Stimulated activated CD4-positive, alpha-beta T cell treated with anti-CD3 and anti-CD28 coated beads, Interleukin-4, amount 100 ng/mL, for 1 hour (primary cell): ENCODE results near the gene GIMAP2.
"Not testable (repeated sequence)": the region's sequence is repeated elsewhere in the genome, so short reads cannot be mapped to it uniquely, and the experiment has no call there.

Experiments
- DNase-seq: peaks from one replicate; pipeline ENCODE4 v3.0.0-alpha.2; 2020

GIMAP2 gene

DNA sequence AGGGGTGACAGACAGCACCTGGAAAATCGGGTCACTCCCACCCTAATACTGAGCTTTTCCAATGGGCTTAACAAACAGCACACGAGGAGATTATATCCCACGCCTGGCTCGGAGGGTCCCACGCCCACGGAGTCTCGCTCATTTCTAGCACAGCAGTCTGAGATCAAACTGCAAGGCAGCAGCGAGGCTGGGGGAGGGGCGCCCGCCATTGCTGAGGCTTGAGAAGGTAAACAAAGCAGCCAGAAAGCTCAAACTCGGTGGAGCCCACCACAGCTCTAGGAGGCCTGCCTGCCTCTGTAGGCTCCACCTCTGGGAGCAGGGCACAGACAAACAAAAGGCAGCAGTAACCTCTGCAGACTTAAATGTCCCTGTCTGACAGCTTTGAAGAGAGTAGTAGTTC lies 6.9 kb upstream of the GIMAP2 start:
- DNase-seq = peak; percentile 58

DNA sequence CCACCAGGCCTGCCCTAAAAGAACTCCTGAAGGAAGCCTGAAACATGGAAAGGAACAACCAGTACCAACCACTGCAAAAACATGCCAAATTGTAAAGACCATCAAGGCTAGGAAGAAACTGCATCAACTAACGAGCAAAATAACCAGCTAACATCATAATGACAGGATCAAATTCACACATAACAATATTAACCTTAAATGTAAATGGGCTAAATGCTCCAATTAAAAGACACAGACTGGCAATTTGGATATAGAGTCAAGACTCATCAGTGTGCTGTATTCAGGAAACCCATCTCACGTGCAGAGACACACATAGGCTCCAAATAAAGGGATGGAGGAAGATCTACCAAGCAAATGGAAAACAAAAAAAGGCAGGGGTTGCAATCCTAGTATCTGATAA lies 5.1 kb upstream of the GIMAP2 start:
- DNase-seq = not testable (repeated sequence)

DNA sequence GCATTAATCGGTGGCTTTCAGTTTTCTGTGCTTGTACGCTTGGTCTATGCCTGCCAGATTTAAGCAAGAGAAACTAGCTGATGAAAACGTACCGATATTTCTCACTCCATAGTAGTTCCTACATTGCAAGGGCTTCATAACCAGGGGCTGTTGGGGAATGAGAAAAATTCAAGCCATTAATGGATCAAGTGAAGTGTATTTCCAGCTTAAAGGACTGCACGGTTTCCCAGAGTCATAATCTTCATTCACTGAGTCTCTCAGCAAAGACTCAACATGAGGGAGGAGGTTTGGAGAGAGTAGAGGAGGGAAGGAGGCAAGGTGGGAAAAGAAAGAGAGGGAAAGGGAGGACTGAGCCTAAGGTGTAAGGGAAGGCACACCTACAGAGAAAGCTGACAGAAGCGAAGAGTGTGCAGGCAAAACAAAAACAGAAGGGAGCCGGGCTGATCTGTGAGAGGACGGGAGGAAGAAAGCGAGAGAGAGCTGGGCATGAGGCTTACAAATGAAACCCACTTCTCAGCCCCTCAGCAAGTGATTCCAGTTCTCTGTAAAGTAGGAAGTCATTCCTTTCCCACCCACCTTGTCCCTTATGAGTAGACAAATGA lies 625 bp downstream of the GIMAP2 start:
- DNase-seq = no peak

DNA sequence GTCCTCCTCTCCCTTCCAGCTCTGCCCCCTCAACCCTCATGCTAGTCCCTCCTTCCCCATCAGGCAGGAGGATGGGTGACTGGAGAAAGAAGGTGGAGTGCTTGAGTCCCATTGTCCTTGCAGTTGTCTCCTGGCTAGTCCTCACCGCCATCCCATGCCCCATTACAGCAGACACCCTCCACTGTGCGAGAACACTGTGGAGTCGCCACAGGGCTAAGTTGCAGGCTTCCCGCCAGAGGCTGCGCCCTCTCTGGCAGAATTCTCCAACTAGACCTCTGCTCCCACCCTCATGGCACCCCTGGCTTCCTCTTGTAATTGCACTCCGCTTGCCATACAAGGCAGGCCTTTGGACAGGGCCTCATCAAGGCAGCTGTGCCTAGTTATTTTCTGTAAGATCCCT lies 3.1 kb downstream of the GIMAP2 start:
- no peak for DNase-seq

DNA sequence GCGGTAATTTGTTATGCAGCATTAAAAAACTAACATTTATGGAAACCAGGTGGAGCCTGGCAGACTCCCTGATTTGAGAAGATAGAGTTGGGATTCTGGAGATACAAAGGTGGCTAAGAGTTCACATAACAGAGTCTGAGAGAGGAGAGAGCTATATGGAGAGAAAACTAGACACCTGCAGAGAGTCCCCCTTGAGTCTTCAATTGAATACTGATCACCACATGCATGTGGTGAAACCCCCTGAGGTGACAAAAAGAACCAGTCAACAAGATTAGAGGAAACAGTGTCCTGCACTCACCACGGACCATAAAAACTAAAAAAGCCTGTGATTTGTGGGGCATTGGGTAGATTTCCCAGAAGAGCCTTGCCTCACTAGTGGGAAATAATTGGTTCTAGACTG lies 10.1 kb downstream of the GIMAP2 start:
- DNase-seq = no peak

DNA sequence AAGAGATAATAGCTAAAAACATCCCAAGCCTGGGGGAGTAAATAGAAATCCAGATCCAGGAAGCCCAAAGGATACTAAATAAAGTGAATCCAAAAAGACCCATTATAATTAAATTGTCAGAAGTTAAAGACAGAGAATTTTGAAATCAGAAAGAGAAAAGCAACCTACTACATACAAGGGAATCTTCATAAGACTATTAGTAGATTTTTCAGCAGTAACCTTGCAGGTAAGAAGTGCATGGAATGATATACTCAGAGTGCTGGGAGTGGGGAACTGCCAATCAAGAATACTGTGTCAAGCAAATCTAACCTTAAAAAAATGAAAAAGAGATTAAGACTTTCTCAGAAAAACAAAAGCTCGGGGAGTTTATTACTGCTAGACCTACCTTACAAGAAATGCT lies 17.7 kb downstream of the GIMAP2 start:
- DNase-seq = no peak

DNA sequence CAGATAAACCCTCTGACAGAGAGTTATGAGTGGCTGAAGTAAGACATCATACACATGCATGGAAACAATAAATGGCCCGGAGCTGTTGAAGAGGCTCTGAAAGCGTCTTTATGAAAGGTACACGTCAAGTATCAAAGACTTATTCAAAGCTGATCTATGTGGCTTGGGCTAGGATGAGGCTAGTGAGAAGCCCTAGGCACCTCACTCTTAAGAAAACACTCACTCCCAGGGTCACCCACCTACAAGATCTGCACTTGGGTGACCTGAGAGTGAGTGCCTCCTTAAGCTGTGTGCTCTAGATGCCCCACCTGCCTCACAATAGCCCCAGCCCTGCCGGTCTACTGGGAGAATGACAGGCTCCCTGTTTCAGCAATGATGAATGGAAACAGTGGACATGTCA lies 29.8 kb downstream of the GIMAP2 start:
- DNase-seq = no peak

DNA sequence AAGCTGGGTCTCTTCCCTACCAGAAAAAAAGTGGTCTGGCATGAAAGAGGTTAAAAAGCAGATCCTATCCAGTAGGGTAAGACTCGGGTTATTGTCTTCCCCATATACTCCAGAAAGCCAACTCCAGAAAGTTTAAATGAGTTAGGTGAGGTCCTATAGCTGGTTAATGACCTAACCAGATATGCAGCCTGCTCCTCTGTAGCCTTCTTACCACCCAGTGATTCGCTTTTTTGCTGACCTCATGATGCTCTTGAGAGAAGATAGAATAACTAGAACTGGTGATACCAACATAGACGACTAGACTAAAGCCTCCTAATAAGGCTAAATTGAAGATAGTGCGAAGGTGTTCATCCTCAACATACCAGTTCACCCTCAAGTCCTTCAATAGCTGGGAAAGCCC lies 30.2 kb downstream of the GIMAP2 start:
- DNase-seq = no peak

DNA sequence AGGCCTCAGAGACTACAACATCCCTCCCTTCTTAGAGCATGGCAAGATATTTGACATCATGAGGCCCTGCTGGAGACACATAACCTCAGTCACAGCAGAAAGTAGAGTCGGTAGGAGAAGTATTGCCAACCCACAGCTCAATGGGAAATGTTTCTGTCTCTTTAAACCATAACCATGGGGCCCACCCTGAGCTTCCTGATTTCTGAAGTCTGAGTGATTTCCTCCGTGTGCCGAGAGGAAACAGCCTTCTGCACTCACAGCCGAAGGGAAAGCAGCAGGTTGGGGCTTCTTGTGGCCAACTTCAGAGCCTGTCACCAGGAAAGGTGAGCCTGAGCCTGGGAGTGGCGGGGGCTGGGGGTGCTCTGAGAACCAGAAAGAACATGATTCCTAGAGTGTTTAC lies 30.9 kb downstream of the GIMAP2 start, which contains the start of gene GIMAP1:
TSS of gene GIMAP1 (plus strand) at position 246 of the 400 bp plus-strand sequence. CDS start 2,435 bp downstream, outside the sequence.
- DNase-seq = peak; percentile 51

DNA sequence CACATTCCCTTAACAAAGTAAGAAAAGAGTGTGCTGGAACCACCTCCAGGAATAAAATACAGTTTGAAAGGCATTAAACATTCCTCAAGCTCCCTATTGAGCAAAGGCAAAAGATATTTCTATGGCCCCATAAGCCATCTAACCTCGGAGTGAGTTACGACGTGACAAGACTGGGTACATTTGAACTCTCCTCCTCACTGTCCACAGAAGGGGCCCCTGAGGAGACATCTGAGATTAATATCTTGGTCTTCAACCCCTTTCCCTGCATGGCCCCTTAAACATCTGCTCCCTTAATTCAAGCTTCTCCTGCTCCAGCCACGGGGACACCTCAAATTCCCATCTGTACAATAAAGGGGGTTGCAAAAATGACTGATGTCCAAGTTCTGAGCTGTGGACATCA lies 31.4 kb downstream of the GIMAP2 start:
- DNase-seq = no peak

DNA sequence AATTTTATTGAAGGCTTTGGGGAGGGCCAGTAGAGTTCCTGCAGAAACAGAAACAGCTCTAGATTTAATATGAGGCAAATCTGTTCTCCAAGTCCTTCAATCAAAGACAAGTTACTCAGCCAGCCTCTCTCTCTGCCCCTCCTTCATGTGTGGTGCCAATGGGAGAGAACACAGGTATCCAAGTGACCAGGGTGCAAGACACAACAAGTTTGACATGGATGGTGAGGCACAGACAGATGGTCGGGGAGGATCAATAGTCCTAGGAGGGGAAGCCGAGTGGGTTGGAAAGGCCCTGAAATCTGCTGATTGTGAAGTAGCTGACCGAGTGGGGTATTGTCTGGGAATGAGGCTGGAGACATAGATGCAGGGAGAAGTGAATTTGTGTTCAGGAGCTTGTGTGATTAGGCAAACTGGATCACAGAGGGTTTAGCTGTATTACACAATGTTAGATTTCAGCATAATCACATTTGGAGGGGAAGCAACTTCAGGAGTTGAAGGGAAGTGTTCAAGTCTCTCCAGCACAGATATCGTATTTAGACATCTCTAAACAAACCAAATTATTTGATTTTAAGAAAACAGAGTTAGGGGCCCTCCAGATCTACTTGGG lies 32.4 kb downstream of the GIMAP2 start:
- DNase-seq = no peak

DNA sequence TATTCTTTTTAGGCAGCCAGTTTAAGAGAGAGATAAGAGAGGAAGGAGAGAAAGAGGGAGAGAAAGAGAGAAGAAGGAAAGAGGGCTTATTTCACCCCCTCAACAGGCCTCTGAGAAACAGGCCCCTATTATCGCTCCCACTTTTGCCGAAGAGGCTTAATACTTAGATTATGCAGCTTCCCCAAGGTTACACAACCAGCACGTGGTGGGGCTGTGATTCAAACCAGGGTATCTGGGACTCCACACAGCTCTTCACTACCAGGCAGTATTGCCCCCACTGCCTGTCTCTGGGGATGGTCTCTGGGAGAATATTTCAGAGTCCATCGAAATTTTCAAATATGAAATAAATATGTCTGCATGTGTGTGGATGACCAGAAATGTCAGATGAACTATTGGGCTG lies 33.9 kb downstream of the GIMAP2 start:
- DNase-seq = no peak

DNA sequence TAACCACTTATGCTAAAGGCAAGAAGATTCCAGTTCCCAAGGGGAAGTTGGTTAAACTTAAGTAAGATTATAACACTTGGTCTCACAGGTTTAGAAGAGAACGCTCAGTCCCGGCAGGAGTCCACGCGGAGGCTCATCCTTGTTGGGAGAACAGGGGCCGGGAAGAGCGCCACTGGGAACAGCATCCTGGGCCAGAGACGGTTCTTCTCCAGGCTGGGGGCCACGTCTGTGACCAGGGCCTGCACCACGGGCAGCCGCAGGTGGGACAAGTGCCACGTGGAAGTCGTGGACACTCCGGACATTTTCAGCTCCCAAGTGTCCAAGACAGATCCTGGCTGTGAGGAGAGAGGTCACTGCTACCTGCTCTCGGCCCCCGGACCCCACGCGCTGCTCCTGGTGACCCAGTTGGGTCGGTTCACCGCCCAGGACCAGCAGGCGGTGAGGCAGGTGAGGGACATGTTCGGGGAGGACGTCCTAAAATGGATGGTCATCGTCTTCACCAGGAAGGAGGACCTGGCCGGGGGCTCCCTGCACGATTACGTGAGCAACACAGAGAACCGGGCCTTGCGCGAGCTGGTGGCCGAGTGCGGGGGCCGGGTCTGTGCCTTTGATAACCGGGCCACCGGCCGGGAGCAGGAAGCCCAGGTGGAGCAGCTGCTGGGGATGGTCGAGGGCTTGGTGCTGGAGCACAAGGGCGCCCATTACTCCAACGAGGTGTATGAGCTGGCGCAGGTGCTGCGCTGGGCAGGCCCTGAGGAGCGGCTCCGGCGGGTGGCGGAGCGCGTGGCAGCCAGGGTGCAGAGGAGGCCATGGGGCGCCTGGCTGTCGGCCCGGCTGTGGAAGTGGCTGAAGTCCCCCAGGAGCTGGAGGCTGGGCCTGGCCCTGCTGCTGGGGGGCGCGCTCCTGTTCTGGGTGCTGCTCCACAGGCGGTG lies 34.7 kb downstream of the GIMAP2 start:
- no peak for DNase-seq

DNA sequence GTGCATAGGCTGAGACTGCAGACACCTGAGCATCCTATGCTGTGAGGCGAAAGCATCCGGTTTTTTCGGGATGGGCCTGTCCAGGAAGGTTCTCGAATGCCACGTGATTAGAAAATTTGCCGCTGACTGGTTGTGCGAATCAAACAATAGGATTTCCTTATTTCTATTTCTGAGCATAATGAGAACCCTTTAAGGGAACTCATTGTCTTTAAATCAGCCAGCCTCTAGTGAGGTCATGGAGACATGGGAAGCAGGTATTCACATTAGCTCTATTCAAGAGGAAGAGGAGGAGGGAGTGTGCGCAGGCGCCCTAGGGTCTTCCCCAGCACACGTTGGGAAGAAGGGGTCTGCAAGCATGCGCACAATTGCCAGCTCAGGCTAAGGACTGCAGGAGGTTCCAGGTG lies 36.5 kb downstream of the GIMAP2 start:
- DNase-seq = no peak

DNA sequence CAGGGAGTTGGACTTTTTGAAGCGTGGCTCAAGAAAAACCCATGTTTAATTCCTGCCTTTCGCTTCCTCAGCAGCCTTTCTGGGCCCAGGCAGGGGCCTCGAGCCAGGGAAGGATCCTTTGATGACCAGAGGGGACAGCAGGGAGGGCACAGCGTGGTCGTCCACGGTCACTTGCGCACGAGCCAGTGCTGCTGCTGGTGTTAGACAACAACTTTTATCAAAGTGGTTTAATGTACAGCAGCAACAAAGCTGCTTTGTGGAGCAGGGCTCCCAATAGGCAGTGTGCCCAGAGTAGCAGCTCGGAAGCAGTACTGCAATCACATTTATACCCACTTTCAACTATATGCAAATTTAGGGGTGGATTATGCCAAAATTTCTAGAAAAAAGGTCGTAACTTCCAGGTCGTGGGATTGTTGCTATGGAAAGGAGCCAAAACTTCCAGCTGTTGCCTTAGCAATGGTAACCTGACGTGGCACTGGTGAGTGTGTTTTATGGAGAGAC lies 37.0 kb downstream of the GIMAP2 start:
- DNase-seq = no peak

DNA sequence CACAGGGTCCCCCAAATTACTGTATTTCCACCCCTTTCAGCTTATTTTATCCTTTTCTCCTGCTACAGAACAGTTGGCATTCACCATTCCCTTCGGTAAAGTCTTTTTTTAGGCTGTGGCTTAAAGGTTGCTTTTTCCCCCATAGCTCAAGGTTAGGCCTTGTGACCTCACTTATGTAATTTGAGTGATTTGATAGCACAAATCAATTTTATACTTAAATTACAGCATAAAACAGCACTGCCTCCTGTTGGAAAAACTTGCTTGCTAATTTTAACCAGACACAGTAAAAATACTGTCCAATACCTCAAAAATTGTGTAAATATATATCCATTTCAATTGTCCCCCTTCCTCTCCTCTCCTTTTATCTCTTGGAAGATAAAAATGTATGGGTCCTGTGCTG lies 38.0 kb downstream of the GIMAP2 start:
- no peak for DNase-seq

DNA sequence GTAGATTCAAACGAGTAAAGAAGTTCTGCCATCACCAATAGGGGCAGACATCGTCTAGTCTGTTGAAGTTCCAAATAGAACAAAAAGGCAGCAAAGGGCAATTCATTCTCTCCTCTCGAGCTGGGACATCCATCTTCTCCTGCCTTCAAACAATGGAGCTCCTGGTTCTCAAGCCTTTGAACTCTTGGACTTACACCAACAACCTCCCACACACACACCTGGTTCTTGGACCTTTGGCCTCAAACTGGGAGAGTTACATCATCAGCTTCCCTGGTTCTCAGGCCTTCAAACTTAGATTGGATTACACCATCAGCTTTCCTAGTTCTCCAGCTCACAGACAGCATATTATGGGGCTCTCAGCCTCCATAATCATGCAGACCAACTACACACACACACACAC lies 41.9 kb downstream of the GIMAP2 start:
- no peak for DNase-seq

DNA sequence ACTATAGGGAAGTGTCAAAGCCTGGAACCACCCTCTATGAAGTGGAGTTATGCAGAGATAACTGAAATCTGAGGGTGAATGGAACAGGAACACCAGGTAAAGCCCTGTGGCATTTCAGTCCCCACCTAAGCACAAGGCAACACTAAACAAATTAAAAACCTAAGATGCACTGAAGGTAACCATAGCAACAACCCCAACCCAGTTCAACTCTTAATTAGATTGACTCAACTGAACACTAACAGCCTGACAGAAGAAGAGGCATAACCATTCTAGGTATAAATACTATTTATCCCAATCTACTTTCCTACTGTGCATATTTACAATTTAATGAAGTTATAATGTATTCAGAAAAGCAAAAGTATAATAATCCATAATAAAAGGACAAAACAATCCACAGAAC lies 42.5 kb downstream of the GIMAP2 start:
- no peak for DNase-seq

DNA sequence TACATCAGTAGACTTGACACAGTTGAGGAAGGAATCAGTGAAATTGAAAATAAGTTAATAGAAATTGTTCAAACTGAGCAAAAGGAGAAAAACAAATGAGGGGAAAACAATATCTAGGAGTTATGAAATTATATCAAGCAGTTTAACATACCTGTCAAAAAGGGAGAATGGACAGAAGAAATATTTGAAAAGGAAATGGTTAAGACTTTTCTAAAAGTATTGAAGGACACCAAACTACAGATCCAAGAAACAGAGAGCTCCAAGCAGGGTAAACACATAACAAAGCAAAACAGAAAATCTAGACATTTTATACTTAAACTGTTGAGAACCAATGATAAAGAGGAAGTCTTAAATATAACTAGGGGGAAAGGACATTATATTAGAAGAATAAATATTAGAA lies 43.1 kb downstream of the GIMAP2 start:
- no peak for DNase-seq

DNA sequence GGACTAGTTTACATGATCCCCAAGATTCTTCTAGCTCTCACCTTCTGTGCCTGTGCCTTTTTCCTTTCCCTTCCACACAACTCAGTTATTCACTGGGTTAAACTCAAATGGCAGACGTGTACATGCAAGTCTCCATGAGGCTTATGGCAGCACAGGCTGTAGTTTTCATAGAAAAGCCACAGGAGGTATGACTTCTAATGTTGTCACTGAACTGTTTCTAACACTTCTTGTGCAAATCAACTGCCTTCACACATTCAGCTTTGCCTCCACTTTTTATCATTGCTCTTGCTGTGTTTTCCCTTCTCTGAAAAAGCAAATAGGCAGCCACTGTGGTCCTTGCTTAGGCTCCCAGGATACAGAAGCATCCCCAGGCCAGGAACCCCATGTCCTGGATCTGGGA lies 46.4 kb downstream of the GIMAP2 start:
- DNase-seq = no peak

DNA sequence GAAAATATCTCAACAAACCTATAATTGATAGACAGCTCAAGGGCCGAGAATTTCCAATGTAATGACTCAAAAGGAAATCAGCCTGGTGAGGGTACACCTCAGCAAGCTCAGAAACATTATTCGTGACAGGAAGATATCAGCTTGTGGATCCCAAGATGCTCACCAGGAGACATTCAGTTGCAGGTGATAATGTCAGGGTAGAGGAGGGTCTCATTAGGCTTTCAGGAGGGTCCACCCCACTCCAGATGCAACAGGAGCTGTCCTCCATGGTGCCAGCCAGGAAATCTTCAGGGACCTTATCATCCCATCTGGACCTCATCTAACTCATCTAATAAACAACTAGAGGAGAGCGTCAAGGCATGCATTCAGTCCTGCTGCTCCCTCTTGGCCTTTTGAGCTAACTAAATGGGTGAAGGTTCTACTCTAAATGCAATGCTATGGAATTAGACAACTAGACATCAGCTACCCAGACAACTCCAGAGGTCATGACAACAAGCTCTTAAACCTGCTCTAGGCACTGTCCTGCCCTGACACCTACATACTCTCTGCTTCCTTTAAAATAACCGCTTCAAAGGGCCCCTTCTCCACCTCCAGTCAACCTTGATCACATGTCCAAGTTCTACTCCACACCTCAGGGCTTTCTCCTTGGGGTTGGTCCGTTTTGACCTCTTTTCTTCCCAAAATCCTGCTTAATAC lies 47.4 kb downstream of the GIMAP2 start:
- no peak for DNase-seq

DNA sequence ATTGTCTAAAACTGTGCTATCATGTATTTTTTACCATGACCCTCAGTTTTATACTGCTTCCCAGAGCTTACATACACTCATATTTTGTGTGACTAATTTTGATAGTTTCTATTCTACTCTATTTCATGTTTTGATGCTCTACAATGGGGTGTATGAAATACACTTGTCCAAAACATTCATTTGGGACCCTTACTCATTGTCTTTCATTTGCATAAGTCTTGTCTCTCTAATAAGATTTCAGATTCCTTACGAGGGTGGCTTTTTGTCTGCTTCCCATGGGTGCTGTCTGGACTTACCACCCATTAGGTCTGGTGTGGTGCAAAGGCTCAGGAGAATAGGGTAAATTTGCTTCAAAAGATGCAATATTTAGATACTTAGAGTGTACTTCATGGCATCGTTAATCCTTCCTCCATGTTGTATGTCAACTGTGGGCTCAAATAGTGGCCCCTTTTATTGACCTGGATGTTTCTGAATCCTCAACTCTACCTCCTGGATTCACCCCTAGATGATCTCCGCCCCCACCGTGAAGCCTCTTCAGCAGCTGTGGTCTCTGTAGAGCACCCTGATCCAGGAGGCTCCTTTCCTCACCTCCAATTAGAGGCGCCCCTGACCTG lies 48.1 kb downstream of the GIMAP2 start:
- no peak for DNase-seq

DNA sequence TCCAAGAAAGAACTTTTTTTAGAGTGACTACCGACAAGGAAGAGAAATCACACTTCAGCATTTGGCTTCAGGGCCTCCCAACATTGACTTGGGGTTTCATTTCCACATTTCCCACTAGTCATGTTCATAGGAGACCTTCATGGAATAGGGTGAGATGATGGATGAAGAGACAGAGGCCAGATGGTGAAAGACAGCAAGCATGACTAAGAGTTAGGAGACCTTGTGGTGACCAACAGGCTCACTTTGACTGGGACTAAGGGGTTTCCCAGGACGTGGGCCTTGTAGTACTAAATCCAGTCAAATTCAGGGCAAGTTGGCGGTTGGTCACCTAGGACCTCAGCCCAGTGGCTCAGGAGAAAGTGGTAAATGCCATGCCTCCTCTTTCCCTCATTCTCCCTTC lies 48.7 kb downstream of the GIMAP2 start:
- no peak for DNase-seq
